Neural cell (in vitro differentiated cells): ENCODE results near the gene GABRB1. TPM values are rescaled to one million over a fixed set of nuclear protein-coding genes. Genes with fewer than 3 reads are reported as not detected.
A peak's percentile ranks its signal among the peaks of the same experiment; 100 is the strongest.

ENCODE experiments used
- H2AFZ ChIP-seq: fragments of 200-600, 300-800 bp; sonication (generic), shearing (Covaris generic); 2 replicates; pipeline ENCODE4 v1.6.0; 2014; ENCODE audit warnings: low read depth, mild to moderate bottlenecking, antibody characterized with exemption, low read length, moderate library complexity
- H3F3A ChIP-seq: fragments of 200-600 bp; shearing (Covaris generic); 2 replicates; pipeline ENCODE4 v1.6.1; 2016; ENCODE audit warnings: mild to moderate bottlenecking, moderate library complexity, mixed read lengths, antibody characterized with exemption, low read length; ENCODE audit not compliant: insufficient read depth, poor library complexity, severe bottlenecking
- H3K27ac ChIP-seq: fragments of 200-600, 300-800 bp; sonication (generic), shearing (Covaris generic); 2 replicates; pipeline ENCODE4 v1.5.1; 2014; ENCODE audit warnings: mild to moderate bottlenecking, low read length, moderate library complexity
- H3K27me3 ChIP-seq: fragments of 300-800, 200-600 bp; sonication (generic), shearing (Covaris generic); 2 replicates; pipeline ENCODE4 v1.6.0; 2014; ENCODE audit warnings: mild to moderate bottlenecking, low read depth, low read length, moderate library complexity; ENCODE audit not compliant: insufficient read depth
- H3K36me3 ChIP-seq: fragments of 300-800, 200-600 bp; sonication (generic), shearing (Covaris generic); 2 replicates; pipeline ENCODE4 v1.5.1; 2014; ENCODE audit warnings: mild to moderate bottlenecking, antibody characterized with exemption, low read length, moderate library complexity; ENCODE audit not compliant: insufficient read depth
- H3K4me2 ChIP-seq: fragments of 300-800, 200-600 bp; sonication (generic), shearing (Covaris generic); 2 replicates; pipeline ENCODE4 v1.6.0; 2014; ENCODE audit warnings: mild to moderate bottlenecking, low read length
- H3K4me3 ChIP-seq: fragments of 300-800, 200-600 bp; sonication (generic), shearing (Covaris generic); 2 replicates; pipeline ENCODE4 v1.5.1; 2014; ENCODE audit warnings: mild to moderate bottlenecking, low read length, moderate library complexity
- H3K79me2 ChIP-seq: fragments of 200-600 bp; shearing (Covaris generic); replicated peaks from 2 replicates; pipeline ENCODE4 v1.6.0; 2014; ENCODE audit warnings: mild to moderate bottlenecking, low read length, moderate library complexity; ENCODE audit not compliant: insufficient read depth
- H3K9ac ChIP-seq: fragments of 300-800, 200-600 bp; sonication (generic), shearing (Covaris generic); 2 replicates; pipeline ENCODE4 v1.6.1; 2016; ENCODE audit warnings: mild to moderate bottlenecking, low read length, mixed read lengths
- H3K9me2 ChIP-seq: fragments of 200-600 bp; shearing (Covaris generic); 2 replicates; pipeline ENCODE4 v1.6.1; 2016; ENCODE audit warnings: mild to moderate bottlenecking, low read length, mixed read lengths; ENCODE audit not compliant: insufficient read depth
- H3K9me3 ChIP-seq: fragments of 200-600, 300-800 bp; sonication (generic), shearing (Covaris generic); 2 replicates; pipeline ENCODE4 v1.6.1; 2016; ENCODE audit warnings: mild to moderate bottlenecking, mixed run types, low read length, moderate library complexity, mixed read lengths
- H4K20me1 ChIP-seq: fragments of 200-600 bp; shearing (Covaris generic); 2 replicates; pipeline ENCODE4 v1.6.1; 2016; ENCODE audit warnings: mild to moderate bottlenecking, mixed run types; ENCODE audit not compliant: insufficient read depth
- EP300 ChIP-seq: fragments of 450-650 bp; conservative IDR thresholded peaks from 2 replicates; pipeline ENCODE4 v1.6.1; 2014; ENCODE audit warnings: antibody characterized with exemption, mild to moderate bottlenecking, moderate library complexity; ENCODE audit not compliant: poor library complexity, severe bottlenecking
- EZH2 ChIP-seq: fragments of 200-600, 300-800 bp; shearing (Covaris generic), sonication (generic); IDR thresholded peaks from 2 replicates; pipeline ENCODE4 v1.6.1; 2014; ENCODE audit warnings: antibody characterized with exemption, low read length, borderline replicate concordance, mild to moderate bottlenecking; ENCODE audit not compliant: insufficient read depth, poor library complexity, severe bottlenecking
- MXI1 ChIP-seq: fragments of 450-650 bp; conservative IDR thresholded peaks from 2 replicates; pipeline ENCODE4 v1.6.1; 2014; ENCODE audit warnings: antibody characterized with exemption, mild to moderate bottlenecking; ENCODE audit not compliant: poor library complexity, severe bottlenecking
- POLR2AphosphoS5 ChIP-seq: IDR thresholded peaks from 2 replicates; pipeline ENCODE4 v1.6.1; 2012
- RAD21 ChIP-seq: fragments of 450-650 bp; conservative IDR thresholded peaks from 2 replicates; pipeline ENCODE4 v1.6.1; 2014; ENCODE audit warnings: antibody characterized with exemption, mild to moderate bottlenecking, moderate library complexity
- REST ChIP-seq: IDR thresholded peaks from 2 replicates; pipeline ENCODE4 v1.6.1; 2012; ENCODE audit warnings: borderline replicate concordance
- SMC3 ChIP-seq: fragments of 450-650 bp; conservative IDR thresholded peaks from 2 replicates; pipeline ENCODE4 v1.6.1; 2014; ENCODE audit warnings: antibody characterized with exemption, mild to moderate bottlenecking, moderate library complexity; ENCODE audit not compliant: poor library complexity
- TAF1 ChIP-seq: IDR thresholded peaks from 2 replicates; pipeline ENCODE4 v1.6.1; 2012; ENCODE audit warnings: low read depth
- polyA plus RNA-seq: library from polyadenylated mRNA; depleted of rRNA; stranded (reverse); fragments of >200 nt; gene quantifications from 2 replicates; pipeline ENCODE4 v1.2.3, GENCODE V29; 2014
- TF ChIP-seq, protein P1 (sequence below): fragments of 450-650 bp; IDR thresholded peaks from 2 replicates; pipeline ENCODE4 v1.5.1; 2014; ENCODE audit warnings: antibody characterized with exemption, mild to moderate bottlenecking, moderate library complexity; ENCODE audit not compliant: poor library complexity, severe bottlenecking

Gene GABRB1
- polyA plus RNA-seq, 1 donor from 2014 or later, result 1.0 TPM

DNA sequence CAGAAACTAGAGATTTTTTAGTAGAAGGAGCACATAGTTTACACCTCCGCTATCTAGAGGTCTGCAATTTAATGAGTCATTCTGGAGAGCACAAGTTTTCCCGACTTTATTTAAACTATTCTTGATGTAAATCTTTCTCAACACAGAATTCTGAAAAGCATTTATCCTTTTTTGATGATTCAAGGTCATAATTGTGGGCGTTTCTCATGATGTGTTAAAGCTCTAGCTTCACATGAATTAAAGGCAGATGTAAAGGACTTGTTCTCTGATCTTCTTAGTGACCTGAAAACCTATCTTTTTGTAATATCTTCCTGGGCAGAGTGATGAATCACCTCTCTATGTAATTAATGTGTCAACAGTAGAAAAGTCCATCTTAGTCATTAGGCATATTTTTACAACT, 303.3 kb downstream of the GABRB1 start:
- H3K9me3 ChIP-seq, result no peaks in the 10 kb centered on the region
- no peaks in the 10 kb centered on the region for H3K79me2 ChIP-seq
- no peaks in the 10 kb centered on the region for H3K9me2 ChIP-seq
- no peaks in the 10 kb centered on the region for H4K20me1 ChIP-seq
- no peaks in the 10 kb centered on the region for H3F3A ChIP-seq
- H3K4me3 ChIP-seq, result no peak overlapping the region
- H3K4me2 ChIP-seq, result no peak overlapping the region
- no peak overlapping the region for H3K27ac ChIP-seq
- H3K36me3 ChIP-seq, result no peaks in the 10 kb centered on the region
- TF ChIP-seq EZH2, result no peak
- H3K9ac ChIP-seq, result no peak overlapping the region
- no peaks in the 10 kb centered on the region for H3K27me3 ChIP-seq
- no peak overlapping the region for H2AFZ ChIP-seq

- Histone ChIP-seq H3K27me3 (no peaks in the 10 kb centered on the region), H3K9me2 (no peaks in the 10 kb centered on the region), H3K9ac (no peak overlapping the region), H2AFZ (no peak overlapping the region), H3K27ac (no peak overlapping the region), H3F3A (no peaks in the 10 kb centered on the region), H3K4me3 (no peak overlapping the region), H4K20me1 (no peaks in the 10 kb centered on the region), H3K36me3 (no peaks in the 10 kb centered on the region), H3K4me2 (no peak overlapping the region), H3K9me3 (no peaks in the 10 kb centered on the region), H3K79me2 (no peaks in the 10 kb centered on the region)
- TF ChIP-seq EP300 (peak; percentile 47), SMC3 (no peak)
These were observed 306.5 kb downstream of the GABRB1 start for GRCh38 chr4:47337893-47338292.

GRCh38 chr4:47340914-47341313, 309.5 kb downstream of the GABRB1 start:
- TF ChIP-seq EP300 (no peak), RAD21 (no peak), REST (no peak), POLR2AphosphoS5 (no peak), EZH2 (no peak), SMC3 (no peak), TAF1 (no peak)

DNA sequence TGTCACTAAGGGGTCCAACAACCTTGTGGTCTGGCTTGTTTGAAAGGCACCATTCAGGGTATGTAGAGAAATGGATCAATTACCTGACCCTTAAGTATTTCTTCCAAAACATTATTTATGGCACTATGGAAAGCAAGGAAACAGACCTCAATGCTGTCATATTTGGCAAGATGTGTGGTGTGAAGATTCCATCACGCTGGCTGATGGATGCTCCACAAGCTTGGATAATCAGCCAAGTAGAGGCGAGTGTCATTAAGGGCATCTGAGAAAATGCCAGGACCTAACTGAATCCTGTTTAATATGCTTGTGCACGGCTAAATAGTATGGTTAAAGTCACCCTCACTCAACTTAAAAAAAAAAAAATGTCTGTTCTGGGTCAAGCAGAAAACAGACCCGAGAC, 311.4 kb downstream of the GABRB1 start:
- Histone ChIP-seq H3K27ac (no peak overlapping the region), H3K4me3 (no peak overlapping the region), H3K9me2 (no peaks in the 10 kb centered on the region), H4K20me1 (no peaks in the 10 kb centered on the region), H3K4me2 (no peak overlapping the region), H3K79me2 (no peaks in the 10 kb centered on the region), H3F3A (no peaks in the 10 kb centered on the region), H3K27me3 (no peaks in the 10 kb centered on the region), H3K36me3 (no peaks in the 10 kb centered on the region), H3K9me3 (no peaks in the 10 kb centered on the region), H2AFZ (no peak overlapping the region), H3K9ac (no peak overlapping the region)
- TF ChIP-seq EP300 (no peak), POLR2AphosphoS5 (no peak), EZH2 (no peak), TAF1 (no peak), SMC3 (no peak), MXI1 (no peak), RAD21 (no peak), REST (no peak)
- TF ChIP-seq, protein P1, sequence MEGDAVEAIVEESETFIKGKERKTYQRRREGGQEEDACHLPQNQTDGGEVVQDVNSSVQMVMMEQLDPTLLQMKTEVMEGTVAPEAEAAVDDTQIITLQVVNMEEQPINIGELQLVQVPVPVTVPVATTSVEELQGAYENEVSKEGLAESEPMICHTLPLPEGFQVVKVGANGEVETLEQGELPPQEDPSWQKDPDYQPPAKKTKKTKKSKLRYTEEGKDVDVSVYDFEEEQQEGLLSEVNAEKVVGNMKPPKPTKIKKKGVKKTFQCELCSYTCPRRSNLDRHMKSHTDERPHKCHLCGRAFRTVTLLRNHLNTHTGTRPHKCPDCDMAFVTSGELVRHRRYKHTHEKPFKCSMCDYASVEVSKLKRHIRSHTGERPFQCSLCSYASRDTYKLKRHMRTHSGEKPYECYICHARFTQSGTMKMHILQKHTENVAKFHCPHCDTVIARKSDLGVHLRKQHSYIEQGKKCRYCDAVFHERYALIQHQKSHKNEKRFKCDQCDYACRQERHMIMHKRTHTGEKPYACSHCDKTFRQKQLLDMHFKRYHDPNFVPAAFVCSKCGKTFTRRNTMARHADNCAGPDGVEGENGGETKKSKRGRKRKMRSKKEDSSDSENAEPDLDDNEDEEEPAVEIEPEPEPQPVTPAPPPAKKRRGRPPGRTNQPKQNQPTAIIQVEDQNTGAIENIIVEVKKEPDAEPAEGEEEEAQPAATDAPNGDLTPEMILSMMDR, result no peak

More at GRCh38 chr4:47340914-47341313, 309.5 kb downstream of the GABRB1 start:
- H3K9me3 ChIP-seq, result no peaks in the 10 kb centered on the region
- H3K4me3 ChIP-seq, result no peak overlapping the region
- H3K27ac ChIP-seq, result no peak overlapping the region
- H3K79me2 ChIP-seq, result no peaks in the 10 kb centered on the region
- H3F3A ChIP-seq, result no peaks in the 10 kb centered on the region
- no peaks in the 10 kb centered on the region for H3K9me2 ChIP-seq
- no peaks in the 10 kb centered on the region for H4K20me1 ChIP-seq
- H3K9ac ChIP-seq, result no peak overlapping the region
- H3K36me3 ChIP-seq, result no peaks in the 10 kb centered on the region
- no peak overlapping the region for H2AFZ ChIP-seq
- H3K27me3 ChIP-seq, result no peaks in the 10 kb centered on the region
- no peak overlapping the region for H3K4me2 ChIP-seq
